ENCODE data around the gene CTAG2. TPM values are rescaled to one million over a fixed set of nuclear protein-coding genes. Genes with fewer than 3 reads are reported as not detected.

CTAG2 gene
- total and polyA plus RNA-seq, 2 donors (not counting 1 experiment from before 2014, with no cell fraction given) = not detected

DNA sequence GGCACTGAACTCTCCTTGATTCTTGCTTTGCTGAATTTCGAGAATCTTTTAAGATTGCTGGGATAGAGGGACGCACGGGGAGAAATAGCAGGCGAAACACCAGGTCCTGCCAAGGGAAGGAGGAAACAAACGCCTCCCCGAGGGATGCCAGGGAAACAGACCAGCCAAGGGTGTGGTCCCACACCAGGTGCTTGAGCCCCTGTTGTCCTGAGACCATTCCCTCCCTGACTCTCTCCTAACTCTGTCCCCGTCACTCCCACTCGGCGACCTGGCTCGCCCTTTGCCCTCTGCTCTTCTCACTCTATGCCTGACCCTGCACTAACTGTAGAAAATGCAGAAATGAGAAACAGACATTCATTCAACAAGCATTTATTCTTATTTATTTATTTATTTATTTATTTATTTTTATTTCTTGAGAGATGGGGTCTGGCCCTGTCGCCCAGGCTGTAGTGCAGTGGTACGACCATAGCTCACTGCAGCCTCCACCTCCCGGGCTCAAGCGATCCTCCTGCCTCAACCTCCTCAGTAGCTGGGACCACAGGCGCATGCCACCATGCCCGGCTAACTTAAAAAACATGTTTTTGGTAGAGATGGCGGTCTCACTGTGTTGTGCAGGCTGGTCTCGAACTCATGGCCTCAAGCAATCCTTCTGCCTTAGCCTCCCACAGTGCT is 50.5 kb downstream of the CTAG2 start:
- POLR2A ChIA-PET = no interaction called here
- Histone ChIP-seq H3K27me3 (replicated peaks in 1 of 4; ENCODE audit: control extremely low read depth in 1 of 4, control insufficient read depth in 3 of 4, insufficient read depth in 4 of 4, low read length in 3 of 4) (no peaks in the 10 kb centered on the region), H3K4me2 (replicated peaks; ENCODE audit: low read depth, low read length, poor library complexity, severe bottlenecking) (no peak overlapping the region), H3K4me1 (ENCODE audit: control insufficient read depth in 2 of 2, insufficient read depth in 2 of 2, low read length in 2 of 2) (no peaks in the 10 kb centered on the region), H3K36me3 (replicated peaks in 1 of 2; ENCODE audit: control extremely low read depth in 1 of 2, control insufficient read depth in 1 of 2, extremely low read depth in 1 of 2, insufficient read depth in 2 of 2, low read length in 1 of 2) (no peaks in the 10 kb centered on the region), H3K9ac (ENCODE audit: low read length) (no peak overlapping the region), H3K9me3 (ENCODE audit: control extremely low read depth in 1 of 3, control insufficient read depth in 2 of 3, insufficient read depth in 1 of 3, low read length in 2 of 3) (no peaks in the 10 kb centered on the region), H2AFZ (ENCODE audit: insufficient read depth, low read depth, low read length, poor library complexity, severe bottlenecking) (no peak overlapping the region), H3K27ac (ENCODE audit: low read length in 2 of 2) (no peak overlapping the region), H3K79me2 (ENCODE audit: control insufficient read depth, insufficient read depth, low read length) (no peaks in the 10 kb centered on the region), H4K20me1 (ENCODE audit: control insufficient read depth, insufficient read depth, low read length, poor library complexity, severe bottlenecking) (no peaks in the 10 kb centered on the region), H3K4me3 (ENCODE audit: control extremely low read depth in 1 of 5, extremely low read depth in 1 of 5, insufficient read depth in 1 of 5, low read depth in 2 of 5, low read length in 4 of 5) (no peak overlapping the region)
- WGBS (ENCODE audit: insufficient coverage) = 97% methylated on average over 5 of the region's 18 CpGs
- Mint-ChIP-seq H3K4me1 (no peaks in the 10 kb centered on the region), H3K4me3 (no peak overlapping the region), H3K27ac (no peak overlapping the region), H3K27me3 (no peaks in the 10 kb centered on the region), H3K9me3 (ENCODE audit: insufficient read depth) (no peaks in the 10 kb centered on the region)
- no peak for ATAC-seq (ENCODE audit: low read depth)
- CTCF ChIA-PET = no interaction called here
- no peak for DNase-seq
- intact Hi-C loops (cut with micrococcal nuclease) = no loop called here
- TF ChIP-seq, protein P1, sequence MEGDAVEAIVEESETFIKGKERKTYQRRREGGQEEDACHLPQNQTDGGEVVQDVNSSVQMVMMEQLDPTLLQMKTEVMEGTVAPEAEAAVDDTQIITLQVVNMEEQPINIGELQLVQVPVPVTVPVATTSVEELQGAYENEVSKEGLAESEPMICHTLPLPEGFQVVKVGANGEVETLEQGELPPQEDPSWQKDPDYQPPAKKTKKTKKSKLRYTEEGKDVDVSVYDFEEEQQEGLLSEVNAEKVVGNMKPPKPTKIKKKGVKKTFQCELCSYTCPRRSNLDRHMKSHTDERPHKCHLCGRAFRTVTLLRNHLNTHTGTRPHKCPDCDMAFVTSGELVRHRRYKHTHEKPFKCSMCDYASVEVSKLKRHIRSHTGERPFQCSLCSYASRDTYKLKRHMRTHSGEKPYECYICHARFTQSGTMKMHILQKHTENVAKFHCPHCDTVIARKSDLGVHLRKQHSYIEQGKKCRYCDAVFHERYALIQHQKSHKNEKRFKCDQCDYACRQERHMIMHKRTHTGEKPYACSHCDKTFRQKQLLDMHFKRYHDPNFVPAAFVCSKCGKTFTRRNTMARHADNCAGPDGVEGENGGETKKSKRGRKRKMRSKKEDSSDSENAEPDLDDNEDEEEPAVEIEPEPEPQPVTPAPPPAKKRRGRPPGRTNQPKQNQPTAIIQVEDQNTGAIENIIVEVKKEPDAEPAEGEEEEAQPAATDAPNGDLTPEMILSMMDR (IDR thresholded peaks at IDR 0.05) = no peak
- no peak for TF ChIP-seq EZH2 (IDR thresholded peaks at IDR 0.05; ENCODE audit: borderline replicate concordance, insufficient read depth, low read depth, low read length, poor library complexity, severe bottlenecking)

DNA sequence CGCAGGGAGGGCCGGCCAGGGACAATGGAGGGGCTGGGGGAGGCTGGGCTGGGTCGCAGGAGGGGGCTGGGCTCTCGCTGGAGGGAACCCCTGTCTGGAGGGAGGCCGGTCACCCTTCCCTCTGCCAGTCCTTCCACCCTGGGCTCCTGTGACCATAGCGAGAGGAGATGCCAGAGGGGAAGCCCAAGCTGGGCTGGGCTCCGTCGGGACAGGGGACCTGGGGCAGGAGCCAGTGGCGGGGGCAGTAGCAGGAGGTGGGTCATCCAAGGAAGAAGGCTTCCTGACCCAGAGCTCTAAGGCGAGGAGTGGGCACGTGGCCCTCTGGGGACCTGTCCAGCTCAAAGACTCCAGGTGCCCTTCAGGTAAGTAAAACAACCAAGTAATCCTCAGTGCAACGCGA is 51.2 kb downstream of the CTAG2 start:
- Mint-ChIP-seq H3K27ac (no peak overlapping the region), H3K27me3 (no peaks in the 10 kb centered on the region), H3K9me3 (ENCODE audit: insufficient read depth) (no peaks in the 10 kb centered on the region), H3K4me1 (no peaks in the 10 kb centered on the region), H3K4me3 (no peak overlapping the region)
- TF ChIP-seq, protein P1 (IDR thresholded peaks at IDR 0.05) = no peak
- TF ChIP-seq EZH2 (IDR thresholded peaks at IDR 0.05; ENCODE audit: borderline replicate concordance, insufficient read depth, low read depth, low read length, poor library complexity, severe bottlenecking) = no peak
- DNase-seq = no peak
- Histone ChIP-seq H3K9me3 (ENCODE audit: control extremely low read depth in 1 of 3, control insufficient read depth in 2 of 3, insufficient read depth in 1 of 3, low read length in 2 of 3) (peaks cover 0 to 2% (median 0%) of the 10 kb centered on the region in 3 donors), H3K4me3 (ENCODE audit: control extremely low read depth in 1 of 5, extremely low read depth in 1 of 5, insufficient read depth in 1 of 5, low read depth in 2 of 5, low read length in 4 of 5) (no peak overlapping the region), H4K20me1 (ENCODE audit: control insufficient read depth, insufficient read depth, low read length, poor library complexity, severe bottlenecking) (no peaks in the 10 kb centered on the region), H3K4me1 (ENCODE audit: control insufficient read depth in 2 of 2, insufficient read depth in 2 of 2, low read length in 2 of 2) (no peaks in the 10 kb centered on the region), H3K79me2 (ENCODE audit: control insufficient read depth, insufficient read depth, low read length) (no peaks in the 10 kb centered on the region), H3K27ac (ENCODE audit: low read length in 2 of 2) (no peak overlapping the region), H3K4me2 (replicated peaks; ENCODE audit: low read depth, low read length, poor library complexity, severe bottlenecking) (no peak overlapping the region), H3K27me3 (replicated peaks in 1 of 4; ENCODE audit: control extremely low read depth in 1 of 4, control insufficient read depth in 3 of 4, insufficient read depth in 4 of 4, low read length in 3 of 4) (no peaks in the 10 kb centered on the region), H2AFZ (ENCODE audit: insufficient read depth, low read depth, low read length, poor library complexity, severe bottlenecking) (no peak overlapping the region), H3K9ac (ENCODE audit: low read length) (no peak overlapping the region), H3K36me3 (replicated peaks in 1 of 2; ENCODE audit: control extremely low read depth in 1 of 2, control insufficient read depth in 1 of 2, extremely low read depth in 1 of 2, insufficient read depth in 2 of 2, low read length in 1 of 2) (no peaks in the 10 kb centered on the region)
- CTCF ChIA-PET = no interaction called here
- intact Hi-C loops (cut with micrococcal nuclease) = no loop called here
- no peak for ATAC-seq (ENCODE audit: low read depth)
- 100% methylated on average over 2 of the region's 13 CpGs for WGBS (ENCODE audit: insufficient coverage)
- POLR2A ChIA-PET = no interaction called here

Measured in B cell (primary cell).